Upper lobe of right lung (tissue), 1 donor: ENCODE results near the gene PIGN. TPM values are rescaled to one million over a fixed set of nuclear protein-coding genes. Genes with fewer than 3 reads are reported as not detected.

Experiments
- ATAC-seq: fragments of 200-7000 bp; cut with Tn5 transposase; one replicate; pipeline ENCODE4 v1.9.1; 2020; ENCODE audit warnings: mild to moderate bottlenecking, moderate library complexity
- DNase-seq: peaks from one replicate; pipeline ENCODE4 v3.0.0-alpha.2; 2020
- H3K27ac ChIP-seq: fragments of 200-600 bp; one replicate; pipeline ENCODE4 v1.8.0; 2022
- H3K27me3 ChIP-seq: fragments of 200-600 bp; one replicate; pipeline ENCODE4 v1.8.0; 2022; ENCODE audit warnings: mild to moderate bottlenecking
- H3K36me3 ChIP-seq: fragments of 200-600 bp; one replicate; pipeline ENCODE4 v1.8.0; 2022
- H3K4me1 ChIP-seq: fragments of 200-600 bp; one replicate; pipeline ENCODE4 v1.8.0; 2022
- H3K4me3 ChIP-seq: fragments of 200-600 bp; one replicate; pipeline ENCODE4 v1.8.0; 2022; ENCODE audit warnings: mild to moderate bottlenecking
- H3K9me3 ChIP-seq: fragments of 200-600 bp; one replicate; pipeline ENCODE4 v1.8.0; 2022
- CTCF ChIP-seq: fragments of 200-600 bp; IDR thresholded peaks from one replicate; pipeline ENCODE4 v1.8.0; 2022; ENCODE audit warnings: antibody characterized with exemption
- intact Hi-C: fragments of 100-400 bp; cut with DNase I; formaldehyde crosslinking; loops from one replicate; pipeline ENCODE4 v1.11.0; 2022
- total RNA-seq: library from RNA; stranded (reverse); fragmentation: NEBNext Ultra II Directional; extraction: Animal tissue kit (Norgen Biotek cat#: 25700); gene quantifications from one replicate; pipeline ENCODE4 v1.2.1, GENCODE V29; 2021
- donor health status: DM: no; HTN: yes; CAD: no; lungs with severe emphysema.

The PIGN gene
- total RNA-seq, 1 donor from 2014 or later = 25.2 TPM

GRCh38 chr18:62085756-62086155 is 101.1 kb downstream of the PIGN start:
- no peak for TF ChIP-seq CTCF
- ATAC-seq (no peak), DNase-seq (no peak)
- no peaks in the 10 kb centered on the region for H3K36me3 ChIP-seq
- intact Hi-C loops = no loop called here
- no peaks in the 10 kb centered on the region for H3K9me3 ChIP-seq
- no peaks in the 10 kb centered on the region for H3K27me3 ChIP-seq
- no peak overlapping the region for H3K27ac ChIP-seq
- H3K4me3 ChIP-seq = no peak overlapping the region
- no peaks in the 10 kb centered on the region for H3K4me1 ChIP-seq

GRCh38 chr18:62081761-62082294 is 105.0 kb downstream of the PIGN start:
- ATAC-seq (no peak), DNase-seq (no peak)
- Histone ChIP-seq H3K27ac (no peak overlapping the region), H3K36me3 (no peaks in the 10 kb centered on the region), H3K4me3 (no peak overlapping the region), H3K9me3 (no peaks in the 10 kb centered on the region), H3K4me1 (no peaks in the 10 kb centered on the region), H3K27me3 (no peaks in the 10 kb centered on the region)
- intact Hi-C loops = no loop called here
- no peak for TF ChIP-seq CTCF

- no peaks in the 10 kb centered on the region for H3K4me1 ChIP-seq
- intact Hi-C loops = no loop called here
- H3K27ac ChIP-seq = no peak overlapping the region
- DNase-seq (no peak), ATAC-seq (no peak)
- no peaks in the 10 kb centered on the region for H3K36me3 ChIP-seq
- TF ChIP-seq CTCF = no peak
- no peaks in the 10 kb centered on the region for H3K9me3 ChIP-seq
- no peaks in the 10 kb centered on the region for H3K27me3 ChIP-seq
- no peak overlapping the region for H3K4me3 ChIP-seq
Measured at GRCh38 chr18:62081248-62081647, 105.6 kb downstream of the PIGN start.

- TF ChIP-seq CTCF = no peak
- Histone ChIP-seq H3K4me1 (no peaks in the 10 kb centered on the region), H3K36me3 (no peaks in the 10 kb centered on the region), H3K27me3 (no peaks in the 10 kb centered on the region), H3K9me3 (no peaks in the 10 kb centered on the region), H3K4me3 (no peak overlapping the region), H3K27ac (no peak overlapping the region)
- DNase-seq (no peak), ATAC-seq (no peak)
- intact Hi-C loops = no loop called here
Measured at GRCh38 chr18:62080172-62080900, 106.5 kb downstream of the PIGN start.

- no peak for TF ChIP-seq CTCF
- Histone ChIP-seq H3K4me3 (no peak overlapping the region), H3K9me3 (no peaks in the 10 kb centered on the region), H3K4me1 (no peaks in the 10 kb centered on the region), H3K27me3 (no peaks in the 10 kb centered on the region), H3K27ac (no peak overlapping the region), H3K36me3 (peaks cover 14% of the 10 kb centered on the region)
- intact Hi-C loops = no loop called here
- DNase-seq = no peak
- ATAC-seq = no peak
Measured at GRCh38 chr18:62073461-62074281, 113.2 kb downstream of the PIGN start.
